Middle frontal gyrus (tissue), 1 donor: ENCODE measurements around the gene PGAP6.
A peak's percentile ranks its signal among the peaks of the same experiment; 100 is the strongest.
"Not testable (repeated sequence)": the region's sequence is repeated elsewhere in the genome, so short reads cannot be mapped to it uniquely, and the experiment has no call there.

Source experiments
- DNase-seq: peaks from one replicate; pipeline ENCODE4 v3.0.0-alpha.2; 2015; ENCODE audit warnings: low spot score; ENCODE audit errors: extremely low spot score

Gene PGAP6

DNA sequence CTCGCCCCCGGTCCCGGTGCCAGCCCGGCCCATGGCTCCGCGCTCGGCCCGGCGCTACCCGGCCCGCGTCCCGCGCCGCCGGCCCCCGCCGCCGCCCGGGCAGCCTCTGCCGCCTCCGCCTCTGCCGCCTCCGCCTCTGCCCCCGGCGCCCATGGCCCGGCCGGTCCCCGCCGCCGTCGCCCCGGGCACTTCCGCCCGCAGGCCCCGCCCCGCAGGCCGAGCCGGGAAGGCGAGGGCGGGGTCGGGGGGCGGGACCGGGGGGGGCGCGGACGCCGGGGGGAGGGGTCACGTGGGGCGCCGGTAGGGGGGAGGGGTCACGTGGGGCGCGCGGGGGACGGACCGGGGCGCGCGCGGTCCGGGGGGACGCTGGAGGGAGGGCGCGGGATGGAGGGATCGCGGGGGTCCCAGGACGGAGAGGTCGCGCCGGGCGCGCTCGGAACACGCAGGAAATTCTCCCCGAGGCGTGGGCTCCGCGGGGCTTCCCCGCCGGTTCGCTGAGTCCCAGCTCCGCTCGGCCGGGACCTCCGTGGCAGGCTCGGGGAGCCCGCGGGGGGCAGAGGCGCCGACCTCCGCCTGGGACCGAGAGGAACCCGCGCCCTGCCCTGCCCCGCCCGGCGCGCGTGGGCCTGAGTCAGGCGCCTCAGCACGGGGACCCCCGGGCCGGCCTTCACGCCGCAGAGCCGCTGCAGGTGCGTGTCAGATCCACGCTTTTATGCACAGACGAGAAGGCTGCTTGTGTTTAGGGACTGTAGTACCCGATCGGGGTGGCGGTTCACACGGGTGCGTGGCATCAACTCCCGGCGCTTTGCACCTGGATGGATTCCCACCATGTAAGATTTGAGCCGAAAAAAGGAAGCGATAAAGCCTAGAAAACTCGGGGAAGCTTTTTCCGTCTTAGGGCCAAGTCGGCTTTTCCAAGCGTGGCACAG, at the start of gene PGAP6:
Gene PGAP6 (minus strand): TSS at position 190 of the 929 bp plus-strand sequence. CDS start 157 bp downstream, at position 33.
- DNase-seq, result peak; percentile 14

GRCh38 chr16:430904-431303, 49.1 kb upstream of the PGAP6 start:
- no peak for DNase-seq

- no peak for DNase-seq
Measured at GRCh38 chr16:427250-427649, 45.5 kb upstream of the PGAP6 start.

GRCh38 chr16:426906-427249, 45.1 kb upstream of the PGAP6 start:
- no peak for DNase-seq

DNA sequence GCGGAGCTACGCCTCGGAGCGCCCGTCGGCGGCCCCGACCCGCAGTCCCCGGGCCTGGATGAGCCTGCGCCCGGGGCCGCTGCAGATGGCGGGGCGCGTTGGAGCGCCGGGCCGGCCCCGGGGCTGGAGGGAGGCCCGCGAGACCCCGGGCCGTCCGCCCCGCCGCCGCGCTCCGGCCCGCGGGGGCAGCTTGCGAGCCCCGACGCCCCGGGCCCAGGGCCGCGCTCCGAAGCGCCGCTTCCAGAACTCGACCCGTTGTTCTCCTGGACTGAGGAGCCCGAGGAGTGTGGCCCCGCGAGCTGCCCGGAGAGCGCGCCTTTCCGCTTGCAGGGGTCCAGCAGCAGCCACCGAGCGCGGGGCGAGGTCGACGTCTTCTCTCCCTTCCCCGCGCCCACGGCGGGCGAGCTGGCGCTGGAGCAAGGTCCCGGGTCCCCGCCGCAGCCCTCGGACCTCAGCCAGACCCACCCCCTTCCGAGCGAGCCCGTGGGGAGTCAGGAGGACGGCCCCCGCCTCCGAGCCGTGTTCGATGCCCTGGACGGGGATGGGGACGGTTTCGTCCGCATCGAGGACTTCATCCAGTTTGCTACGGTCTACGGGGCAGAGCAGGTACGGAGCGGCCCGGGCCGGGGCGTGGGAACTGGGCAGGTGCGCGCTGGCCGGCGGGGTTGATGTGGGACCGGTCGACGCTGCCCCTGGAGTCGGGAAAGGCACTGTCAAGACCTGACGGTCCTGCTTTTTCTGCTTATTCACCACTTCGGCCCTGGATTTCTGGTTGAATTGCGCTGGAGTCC, 44.5 kb upstream of the PGAP6 start:
- no peak for DNase-seq

- DNase-seq, result no peak
Measured at GRCh38 chr16:425740-426114, 43.9 kb upstream of the PGAP6 start.

DNA sequence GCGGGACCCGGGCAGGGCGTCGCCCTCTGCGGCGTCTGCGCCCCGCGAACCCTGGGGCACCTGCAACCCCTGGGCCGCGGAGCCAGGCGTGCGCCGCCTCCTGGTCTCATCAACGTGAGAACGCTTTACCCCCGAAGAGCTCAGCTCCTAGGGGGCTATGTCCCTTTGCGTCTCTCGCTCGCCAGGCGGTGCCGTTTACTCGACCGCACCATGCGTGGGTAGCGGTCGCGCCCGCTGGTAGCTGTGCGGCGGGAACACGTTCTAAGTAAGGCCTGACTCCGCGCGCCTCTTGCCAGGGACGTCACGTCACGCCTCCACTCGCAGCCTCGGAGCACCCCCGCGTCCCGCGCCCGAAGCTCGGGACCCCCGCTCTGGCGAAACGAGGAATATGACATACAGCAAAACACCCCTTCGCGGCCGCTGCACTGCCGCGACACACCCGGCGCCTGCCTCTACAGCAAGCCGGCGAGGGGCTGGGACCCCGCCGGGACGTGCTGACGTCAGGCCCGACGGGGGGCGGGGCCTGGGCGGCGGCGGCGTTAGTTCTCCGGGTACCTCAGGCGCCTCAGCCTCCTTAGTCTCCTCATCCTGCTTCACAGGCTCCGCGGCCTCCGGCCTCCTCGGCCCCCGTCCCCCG, 43.4 kb upstream of the PGAP6 start, which contains the start of gene RAB11FIP3:
Gene RAB11FIP3 (plus strand): TSS at position 568 of the 637 bp plus-strand sequence. CDS start 358 bp downstream, outside the sequence.
- peak; percentile 80 for DNase-seq

DNA sequence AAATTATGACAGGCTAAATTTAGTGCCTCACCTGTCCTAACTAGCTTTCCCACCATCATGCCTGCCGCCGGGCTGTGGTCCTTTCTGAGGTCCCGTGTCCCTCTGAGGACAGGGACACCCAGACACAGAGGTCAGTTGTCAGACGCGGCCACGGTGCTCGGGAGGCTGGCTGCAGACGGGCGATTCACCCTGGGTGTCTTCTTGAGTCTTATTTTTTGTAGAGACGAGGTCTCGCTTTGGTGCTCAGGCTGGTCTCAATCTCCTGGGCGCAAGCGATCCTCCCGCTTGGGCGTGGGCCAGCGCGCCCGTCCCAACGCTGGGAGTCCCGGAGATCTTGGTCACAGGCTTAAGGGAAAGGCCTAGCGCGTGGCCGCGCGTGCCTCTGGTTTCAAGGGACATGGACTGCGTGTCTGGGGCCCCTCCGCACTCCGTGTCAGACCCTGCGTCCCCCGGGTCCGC, 42.9 kb upstream of the PGAP6 start:
- no peak for DNase-seq

DNA sequence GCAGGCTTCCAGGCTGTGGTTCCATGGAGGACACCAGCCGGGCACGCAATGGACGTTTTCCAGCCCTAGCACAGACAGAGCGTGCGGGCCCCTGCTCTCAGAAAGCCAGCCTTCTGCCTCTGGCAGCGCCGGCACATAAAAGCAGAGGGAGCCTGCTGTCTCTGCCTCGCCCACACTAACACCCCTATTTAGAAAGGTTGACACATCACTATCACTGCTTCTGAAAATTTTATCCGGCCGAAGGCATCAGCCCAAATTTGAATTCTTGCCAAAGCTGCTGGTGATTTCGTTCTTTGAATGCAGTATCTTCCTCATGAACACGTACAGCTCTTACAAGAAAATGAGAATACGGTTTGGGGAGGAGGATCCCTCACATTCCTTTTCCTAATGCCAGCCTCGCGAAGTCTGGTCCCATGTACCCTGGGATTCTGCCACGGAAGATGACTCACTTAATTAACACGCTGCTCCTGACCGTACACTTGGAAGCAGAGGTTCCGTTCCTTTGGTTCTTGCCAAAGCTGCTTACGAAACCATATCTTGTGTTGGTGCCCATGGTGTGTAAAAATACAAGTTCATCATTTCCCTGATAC, 42.4 kb upstream of the PGAP6 start:
- peak; percentile 53 for DNase-seq

DNA sequence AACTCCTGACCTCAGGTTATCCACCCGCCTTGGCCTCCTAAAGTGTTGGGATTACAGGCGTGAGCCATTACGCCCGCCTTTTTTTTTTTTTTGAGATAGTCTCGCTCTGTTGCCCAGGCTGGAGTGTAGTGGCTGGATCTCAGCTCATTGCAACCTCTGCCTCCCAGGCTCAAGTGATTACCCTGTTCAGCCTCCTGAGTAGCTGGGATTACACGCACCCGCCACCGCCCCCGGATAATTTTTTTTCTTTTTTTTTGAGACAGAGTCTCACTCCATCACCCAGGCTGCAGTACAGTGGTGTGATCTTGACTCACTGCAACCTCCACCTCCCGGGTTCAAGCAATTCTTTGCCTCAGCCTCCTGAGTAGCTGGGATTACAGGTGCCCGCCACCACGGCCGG, 40.4 kb upstream of the PGAP6 start:
- not testable (repeated sequence) for DNase-seq

DNA sequence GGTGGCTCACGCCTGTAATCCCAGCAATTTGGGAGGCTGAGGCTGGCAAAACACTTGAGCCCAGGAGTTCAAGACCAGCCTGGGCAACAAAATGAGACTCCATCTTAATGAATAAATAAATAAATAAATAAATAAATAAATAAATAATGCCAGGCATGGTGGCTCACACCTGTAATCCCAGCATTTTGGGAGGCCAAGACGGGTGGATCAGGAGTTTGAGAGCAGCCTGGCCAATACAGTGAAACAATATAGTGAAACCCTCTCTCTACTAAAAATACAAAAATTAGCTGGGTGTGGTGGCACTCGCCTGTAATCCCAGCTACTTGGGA, 33.4 kb upstream of the PGAP6 start:
- not testable (repeated sequence) for DNase-seq

- DNase-seq, result no peak
Measured at GRCh38 chr16:414395-415169, 32.8 kb upstream of the PGAP6 start.

DNA sequence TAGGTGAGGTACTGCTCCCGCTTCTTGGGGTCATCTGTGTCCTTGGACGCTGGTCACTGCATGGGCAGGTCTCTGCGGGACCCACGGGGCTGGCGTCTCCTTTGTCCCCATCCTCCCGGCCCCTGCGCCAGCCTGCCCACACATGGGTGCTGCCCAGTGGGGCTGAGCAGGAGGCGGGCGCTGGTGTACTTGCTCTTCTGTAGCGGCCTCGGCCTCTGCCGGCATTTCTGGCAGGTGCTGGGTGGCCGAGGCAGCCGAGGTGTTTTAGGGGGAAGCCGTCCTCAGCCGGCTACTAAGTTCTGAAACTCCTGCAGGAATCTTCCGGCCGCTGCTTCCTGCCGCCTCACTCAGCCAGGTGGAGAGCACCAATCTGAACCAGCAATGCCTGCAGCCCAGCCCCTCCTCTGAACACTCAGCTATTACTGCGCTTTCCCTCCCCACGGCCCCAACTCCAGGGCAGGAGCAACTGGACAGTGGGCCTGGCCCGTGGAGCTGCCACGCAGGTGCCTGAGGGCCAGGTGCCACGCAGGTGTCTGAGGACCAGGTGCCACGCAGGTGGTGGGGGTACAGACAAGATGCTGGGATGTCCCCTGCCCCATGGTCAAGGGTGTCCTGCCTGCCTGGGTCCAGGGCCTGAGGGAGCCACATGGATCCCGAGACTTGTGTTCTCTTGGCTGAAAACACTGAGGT, 29.9 kb upstream of the PGAP6 start:
- no peak for DNase-seq

DNA sequence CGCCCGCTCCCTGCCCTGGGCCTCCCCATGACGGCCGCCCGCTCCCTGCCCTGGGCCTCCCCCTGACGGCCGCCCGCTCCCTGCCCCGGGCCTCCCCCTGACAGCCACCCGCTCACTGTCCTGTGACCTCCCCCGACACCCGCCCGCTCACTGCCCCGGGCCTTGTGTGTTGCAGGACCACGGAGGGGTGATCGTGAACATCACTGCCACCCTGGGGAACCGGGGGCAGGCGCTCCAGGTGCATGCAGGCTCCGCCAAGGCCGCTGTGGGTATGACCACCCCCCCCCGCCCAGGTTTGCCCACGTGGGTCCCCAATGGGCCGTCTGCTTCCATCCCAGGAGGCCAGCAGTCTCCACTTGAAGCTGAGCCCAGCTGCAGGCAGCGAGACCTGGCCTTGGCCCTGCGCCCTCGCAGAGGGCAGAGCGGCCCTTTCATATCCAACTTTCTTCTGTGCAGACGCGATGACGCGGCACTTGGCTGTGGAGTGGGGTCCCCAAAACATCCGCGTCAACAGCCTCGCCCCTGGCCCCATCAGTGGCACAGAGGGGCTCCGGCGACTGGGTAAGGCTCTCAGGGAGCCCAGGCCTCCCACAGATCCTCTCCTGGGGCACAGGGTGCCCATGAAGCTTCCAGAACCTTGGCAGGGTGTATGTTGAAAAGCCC, 28.9 kb upstream of the PGAP6 start:
- no peak for DNase-seq

GRCh38 chr16:407253-407652, 25.5 kb upstream of the PGAP6 start:
- no peak for DNase-seq

GRCh38 chr16:405548-406506, 24.0 kb upstream of the PGAP6 start:
- DNase-seq, result no peak

- no peak for DNase-seq
Measured at GRCh38 chr16:404971-405486, 23.3 kb upstream of the PGAP6 start.
